MM.1S (cell line): ENCODE measurements around the gene B3GNT5.

Experiments used
- EZH2 ChIP-seq: fragments of 300-600 bp; sonication (generic); optimal IDR thresholded peaks from 2 replicates; pipeline ENCODE3; 2017; ENCODE audit warnings: low read depth, mild to moderate bottlenecking, antibody characterized with exemption, low read length, mixed read lengths
- TF ChIP-seq, protein P1 (sequence below): fragments of 300-600 bp; sonication (generic); IDR thresholded peaks from 2 replicates; pipeline ENCODE4 v1.5.1; 2016; ENCODE audit warnings: antibody characterized with exemption, low read length, mixed read lengths

DNA sequence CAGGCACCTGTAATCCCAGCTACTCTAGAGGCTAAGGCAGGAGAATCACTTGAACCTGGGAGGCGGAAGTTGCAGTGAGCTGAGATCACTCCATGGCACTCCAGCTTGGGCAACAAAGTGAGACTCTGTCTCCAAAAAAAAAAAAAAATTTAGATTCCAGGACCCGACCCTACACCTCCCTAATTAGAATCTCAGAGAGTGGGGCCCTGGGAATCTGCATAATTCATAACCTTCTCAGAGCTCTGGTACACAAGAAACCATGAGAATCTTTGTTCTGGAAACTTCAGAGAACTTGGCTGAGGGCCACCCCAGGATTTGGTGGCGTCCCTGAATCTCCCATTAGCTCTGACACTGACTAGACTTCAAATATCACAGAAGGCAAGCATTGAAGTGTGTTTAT is 31.5 kb downstream of the B3GNT5 start:
- TF ChIP-seq, protein P1, sequence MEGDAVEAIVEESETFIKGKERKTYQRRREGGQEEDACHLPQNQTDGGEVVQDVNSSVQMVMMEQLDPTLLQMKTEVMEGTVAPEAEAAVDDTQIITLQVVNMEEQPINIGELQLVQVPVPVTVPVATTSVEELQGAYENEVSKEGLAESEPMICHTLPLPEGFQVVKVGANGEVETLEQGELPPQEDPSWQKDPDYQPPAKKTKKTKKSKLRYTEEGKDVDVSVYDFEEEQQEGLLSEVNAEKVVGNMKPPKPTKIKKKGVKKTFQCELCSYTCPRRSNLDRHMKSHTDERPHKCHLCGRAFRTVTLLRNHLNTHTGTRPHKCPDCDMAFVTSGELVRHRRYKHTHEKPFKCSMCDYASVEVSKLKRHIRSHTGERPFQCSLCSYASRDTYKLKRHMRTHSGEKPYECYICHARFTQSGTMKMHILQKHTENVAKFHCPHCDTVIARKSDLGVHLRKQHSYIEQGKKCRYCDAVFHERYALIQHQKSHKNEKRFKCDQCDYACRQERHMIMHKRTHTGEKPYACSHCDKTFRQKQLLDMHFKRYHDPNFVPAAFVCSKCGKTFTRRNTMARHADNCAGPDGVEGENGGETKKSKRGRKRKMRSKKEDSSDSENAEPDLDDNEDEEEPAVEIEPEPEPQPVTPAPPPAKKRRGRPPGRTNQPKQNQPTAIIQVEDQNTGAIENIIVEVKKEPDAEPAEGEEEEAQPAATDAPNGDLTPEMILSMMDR = no peak
- TF ChIP-seq EZH2 = no peak
